GM18505 (cell line): Measurements from ENCODE around the gene PANK3.
"Not testable (repeated sequence)": the region's sequence is repeated elsewhere in the genome, so short reads cannot be mapped to it uniquely, and the experiment has no call there.

ENCODE experiments used
- ATAC-seq: cut with Tn5 transposase; IDR thresholded peaks from one replicate; pipeline ENCODE4 v1.9.1; 2021; ENCODE audit not compliant: unreplicated experiment
- POLR2A ChIP-seq: IDR thresholded peaks from 4 replicates; pipeline ENCODE4 v1.6.1; 2011; ENCODE audit warnings: borderline replicate concordance; ENCODE audit not compliant: insufficient read depth, insufficient read length; ENCODE audit errors: extremely low read depth

PANK3 gene

DNA sequence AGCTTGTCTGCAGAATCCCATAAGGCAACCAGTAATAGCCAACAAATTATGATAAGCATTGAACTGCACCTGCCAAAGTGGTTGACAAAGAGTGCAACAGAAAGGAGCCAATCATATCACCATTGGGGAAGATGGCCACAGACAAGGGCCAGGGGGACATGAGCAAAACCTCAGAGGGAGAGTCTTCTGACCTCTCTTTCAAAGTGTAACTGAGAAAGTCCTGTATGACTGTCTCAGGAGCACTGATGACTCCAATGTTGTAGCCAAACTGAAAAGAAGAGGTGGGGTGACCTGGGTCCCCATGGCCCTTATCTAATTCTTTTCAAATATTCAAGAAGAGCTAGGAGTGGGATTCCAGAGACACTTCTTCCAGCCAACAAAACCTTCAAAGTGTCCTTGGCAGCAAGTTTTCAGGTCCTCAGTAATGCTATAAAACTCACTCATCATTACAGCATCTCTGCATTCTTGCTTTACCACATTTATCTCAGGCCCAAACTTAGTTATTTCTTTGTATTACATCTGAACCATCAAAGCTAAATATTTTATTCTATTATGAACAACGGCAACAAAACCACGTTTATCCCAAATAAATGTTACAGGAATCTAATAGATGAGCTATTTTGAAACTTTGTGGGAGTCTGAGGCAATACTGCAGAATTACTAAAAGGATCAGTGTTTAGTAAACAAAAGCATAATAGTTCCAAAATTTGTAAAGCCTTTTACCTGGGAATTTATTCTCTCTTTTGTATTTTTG is 25.6 kb downstream of the PANK3 start:
- no peak for TF ChIP-seq POLR2A
- no peak for ATAC-seq

DNA sequence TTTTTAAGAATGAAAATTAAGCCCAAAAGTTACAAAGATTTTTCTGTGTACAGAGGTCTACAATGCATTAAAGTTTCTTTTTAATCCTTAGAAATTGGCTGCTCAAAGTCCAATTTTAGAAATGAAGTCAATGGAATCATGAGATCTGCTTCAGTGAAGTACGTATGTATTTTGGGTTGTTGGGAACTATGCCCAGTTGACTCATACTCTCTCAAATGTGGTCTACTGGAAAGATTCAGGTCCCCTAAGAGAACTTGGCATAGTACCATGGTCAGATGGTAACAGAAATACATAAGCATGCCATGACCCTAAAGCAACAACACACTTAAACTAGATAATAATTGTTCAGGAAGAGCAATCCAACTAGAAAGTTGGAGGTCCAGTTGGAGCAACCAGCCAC is 27.0 kb downstream of the PANK3 start:
- ATAC-seq: no peak
- no peak for TF ChIP-seq POLR2A

DNA sequence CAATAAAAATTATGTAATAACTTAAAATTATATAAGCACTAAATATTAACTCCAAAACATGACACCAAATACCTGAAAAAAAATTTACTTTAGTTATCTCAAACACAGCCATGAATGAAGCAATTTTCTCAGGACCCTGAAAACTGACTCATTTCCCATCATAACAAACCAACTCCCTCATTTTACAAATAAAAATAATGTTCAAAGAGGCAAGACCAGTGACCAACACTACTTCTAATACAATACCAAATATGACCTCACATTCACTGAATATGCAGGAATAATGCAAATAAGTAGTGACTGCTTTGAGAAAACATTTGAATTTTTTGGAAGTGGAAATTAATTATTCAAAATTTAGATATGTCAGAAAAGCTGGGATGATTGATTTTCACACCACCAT is 28.5 kb downstream of the PANK3 start:
- TF ChIP-seq POLR2A: no peak
- no peak for ATAC-seq

DNA sequence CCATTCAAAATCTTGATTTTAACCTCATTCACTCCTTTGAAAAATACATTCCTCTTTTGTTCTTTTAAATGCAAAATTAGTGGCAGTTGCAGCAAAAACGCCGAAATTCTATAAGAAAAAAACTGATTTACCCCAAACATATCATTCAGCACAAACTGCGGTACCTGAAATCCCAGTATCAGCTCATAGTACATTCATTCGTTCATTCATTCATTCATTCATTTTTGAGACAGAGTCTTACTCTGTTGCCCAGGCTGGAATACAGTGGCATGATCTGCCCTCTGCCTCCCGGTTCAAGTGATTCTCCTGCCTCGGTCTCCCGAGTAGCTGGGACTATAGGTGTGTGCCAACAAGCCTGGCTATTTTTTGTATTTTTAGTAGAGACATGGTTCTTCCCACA is 29.6 kb downstream of the PANK3 start:
- no peak for TF ChIP-seq POLR2A

DNA sequence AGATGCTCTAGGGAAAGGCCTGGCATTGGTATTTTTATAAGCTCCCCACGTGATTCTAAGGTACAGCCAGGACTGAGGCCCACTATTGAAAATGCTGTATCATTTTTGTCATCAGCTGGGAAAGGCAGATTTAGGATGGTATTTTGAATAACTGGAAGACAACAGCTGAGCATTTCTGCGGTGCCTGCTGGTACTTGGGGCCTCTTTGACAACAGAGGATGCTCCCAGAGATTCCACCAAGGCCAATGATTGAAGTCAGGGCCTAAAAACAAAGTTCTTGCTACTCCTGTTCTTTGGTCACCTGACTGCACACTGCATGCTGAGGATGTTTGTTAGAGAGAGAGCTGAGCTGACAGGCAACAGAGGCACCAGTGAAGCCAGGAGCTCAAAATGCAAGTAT is 42.0 kb downstream of the PANK3 start:
- TF ChIP-seq POLR2A: no peak
- ATAC-seq: no peak

More for the DNA sequence above, 29.6 kb downstream of the PANK3 start:
- ATAC-seq: no peak

DNA sequence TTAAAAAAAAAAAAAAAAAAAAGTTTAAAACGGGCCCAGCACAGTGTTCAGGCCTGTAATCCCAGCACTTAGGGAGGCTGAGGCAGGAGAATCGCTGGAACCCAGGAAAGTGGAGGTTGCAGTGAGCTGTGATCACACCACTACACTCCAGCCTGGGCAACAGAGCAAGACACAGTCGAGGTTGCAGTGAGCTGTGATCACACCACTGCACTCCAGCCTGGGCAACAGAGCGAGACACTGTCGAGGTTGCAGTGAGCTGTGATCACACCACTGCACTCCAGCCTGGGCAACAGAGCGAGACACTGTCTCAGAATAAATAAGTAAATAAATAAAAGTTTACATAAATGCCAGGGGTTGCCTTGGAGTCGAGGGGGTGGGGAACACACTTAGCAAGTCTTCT is 44.8 kb downstream of the PANK3 start:
- not testable (repeated sequence) for ATAC-seq

DNA sequence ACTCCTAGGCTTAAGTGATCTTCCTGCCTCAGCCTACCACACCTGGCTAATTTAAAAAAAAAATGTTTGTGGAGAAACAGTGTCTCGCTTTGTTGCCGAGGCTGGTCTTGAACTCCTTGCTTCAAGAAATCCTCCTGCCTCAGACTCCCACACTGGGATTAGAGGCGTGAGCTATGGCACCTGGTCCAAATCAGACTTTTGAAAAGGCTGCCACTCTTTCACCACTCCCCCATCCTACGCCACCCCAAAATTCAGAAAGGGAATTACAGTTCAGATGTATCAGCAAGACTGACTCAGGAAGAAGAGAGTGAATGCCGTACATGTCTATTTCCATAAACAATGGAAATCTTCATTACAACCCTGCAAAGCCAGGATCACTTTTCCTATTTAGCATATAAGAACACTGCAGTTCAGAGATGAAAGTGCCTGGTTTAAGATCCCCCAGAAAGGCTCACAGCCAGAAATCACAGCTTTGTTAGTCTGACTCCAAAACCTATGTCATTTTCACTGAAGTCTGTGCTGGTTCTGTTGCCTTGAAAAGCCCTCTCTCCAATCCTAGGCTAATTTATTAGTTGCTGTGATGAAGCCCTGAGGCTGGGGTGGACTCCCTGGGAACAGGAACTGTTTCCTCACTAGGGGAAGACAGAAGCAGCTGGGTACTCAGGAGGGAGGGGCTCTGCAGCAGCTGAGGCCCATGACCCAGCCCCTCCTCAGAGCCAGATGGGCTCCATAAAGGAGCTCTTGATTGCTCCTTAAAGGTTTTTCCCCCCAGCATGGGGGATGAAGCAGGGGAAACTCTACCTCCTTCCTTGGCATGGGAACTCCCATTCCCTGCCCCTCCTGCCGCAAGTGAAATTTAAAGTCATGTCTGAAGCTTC is 46.9 kb downstream of the PANK3 start:
- no peak for TF ChIP-seq POLR2A
- ATAC-seq: no peak

DNA sequence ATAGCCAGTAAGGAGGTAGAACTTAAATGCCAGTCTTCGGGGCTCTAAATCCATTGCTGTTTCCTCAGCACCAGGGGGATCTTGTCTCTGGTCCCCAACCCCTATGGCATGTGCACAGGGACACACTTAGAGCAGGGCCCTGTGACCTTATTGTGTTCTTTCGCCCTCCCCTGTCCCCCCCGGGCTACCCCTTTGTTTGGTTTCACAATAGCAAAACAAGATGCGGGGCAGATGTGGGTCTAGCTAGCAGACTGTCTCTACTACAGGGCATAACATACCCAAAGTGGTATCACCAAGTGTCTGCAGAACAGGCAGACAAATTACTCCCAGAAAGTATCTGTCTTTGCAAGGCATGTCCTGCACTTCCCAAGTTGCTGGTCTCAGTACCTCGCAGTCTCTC is 48.0 kb downstream of the PANK3 start:
- TF ChIP-seq POLR2A: no peak
- no peak for ATAC-seq

DNA sequence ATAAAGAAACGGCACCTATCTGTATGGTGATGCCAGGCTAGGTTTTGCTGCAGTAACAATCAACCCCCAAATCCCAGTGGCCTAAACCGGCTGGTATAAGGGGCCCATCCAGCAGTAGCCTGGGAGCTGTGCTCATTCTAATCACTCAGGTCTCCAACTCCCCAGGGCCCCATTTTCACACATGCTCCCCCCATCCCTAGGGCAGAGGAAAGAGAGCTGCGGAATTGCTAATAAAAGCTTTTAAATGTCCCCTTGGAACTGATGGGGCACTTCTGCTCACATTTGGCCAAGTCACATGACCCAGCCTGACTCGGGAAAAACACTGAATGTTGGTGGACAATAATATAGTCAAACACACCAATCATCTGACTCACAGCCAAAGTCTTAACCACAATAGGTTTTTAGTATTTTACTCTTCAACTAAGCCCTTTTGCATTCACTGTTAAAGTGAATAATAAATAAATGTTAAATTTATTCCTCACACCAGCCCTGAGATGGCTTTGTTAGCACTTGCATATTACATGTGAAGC is 48.5 kb downstream of the PANK3 start:
- ATAC-seq: no peak
- no peak for TF ChIP-seq POLR2A

DNA sequence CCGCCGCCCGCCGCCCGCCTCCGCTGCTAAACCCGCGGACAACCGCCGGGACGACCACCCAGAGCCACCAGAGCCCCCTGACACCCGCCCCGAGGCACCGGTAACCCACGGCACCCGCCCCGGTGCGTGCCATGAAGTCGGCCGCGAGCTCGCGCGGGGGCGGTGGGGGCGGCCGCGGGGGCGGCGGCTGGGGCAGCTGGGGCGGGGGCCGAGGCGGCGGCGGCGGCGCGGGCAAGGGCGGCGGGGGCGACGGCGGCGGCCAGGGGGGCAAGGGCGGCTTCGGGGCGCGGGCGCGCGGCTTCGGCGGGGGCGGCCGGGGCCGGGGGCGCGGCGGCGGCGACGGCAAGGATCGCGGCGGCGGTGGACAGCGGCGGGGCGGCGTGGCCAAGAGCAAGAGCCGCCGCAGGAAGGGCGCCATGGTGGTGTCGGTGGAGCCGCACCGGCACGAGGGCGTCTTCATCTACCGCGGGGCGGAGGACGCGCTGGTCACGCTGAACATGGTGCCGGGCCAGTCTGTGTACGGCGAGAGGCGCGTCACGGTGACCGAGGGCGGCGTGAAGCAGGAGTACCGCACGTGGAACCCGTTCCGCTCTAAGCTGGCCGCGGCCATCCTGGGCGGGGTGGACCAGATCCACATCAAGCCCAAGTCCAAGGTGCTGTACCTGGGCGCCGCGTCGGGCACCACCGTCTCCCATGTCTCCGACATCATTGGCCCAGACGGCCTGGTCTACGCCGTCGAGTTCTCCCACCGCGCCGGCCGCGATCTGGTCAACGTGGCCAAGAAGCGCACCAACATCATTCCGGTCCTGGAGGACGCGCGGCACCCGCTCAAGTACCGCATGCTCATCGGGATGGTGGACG is 49.6 kb downstream of the PANK3 start:
- no peak for TF ChIP-seq POLR2A
- no peak for ATAC-seq

DNA sequence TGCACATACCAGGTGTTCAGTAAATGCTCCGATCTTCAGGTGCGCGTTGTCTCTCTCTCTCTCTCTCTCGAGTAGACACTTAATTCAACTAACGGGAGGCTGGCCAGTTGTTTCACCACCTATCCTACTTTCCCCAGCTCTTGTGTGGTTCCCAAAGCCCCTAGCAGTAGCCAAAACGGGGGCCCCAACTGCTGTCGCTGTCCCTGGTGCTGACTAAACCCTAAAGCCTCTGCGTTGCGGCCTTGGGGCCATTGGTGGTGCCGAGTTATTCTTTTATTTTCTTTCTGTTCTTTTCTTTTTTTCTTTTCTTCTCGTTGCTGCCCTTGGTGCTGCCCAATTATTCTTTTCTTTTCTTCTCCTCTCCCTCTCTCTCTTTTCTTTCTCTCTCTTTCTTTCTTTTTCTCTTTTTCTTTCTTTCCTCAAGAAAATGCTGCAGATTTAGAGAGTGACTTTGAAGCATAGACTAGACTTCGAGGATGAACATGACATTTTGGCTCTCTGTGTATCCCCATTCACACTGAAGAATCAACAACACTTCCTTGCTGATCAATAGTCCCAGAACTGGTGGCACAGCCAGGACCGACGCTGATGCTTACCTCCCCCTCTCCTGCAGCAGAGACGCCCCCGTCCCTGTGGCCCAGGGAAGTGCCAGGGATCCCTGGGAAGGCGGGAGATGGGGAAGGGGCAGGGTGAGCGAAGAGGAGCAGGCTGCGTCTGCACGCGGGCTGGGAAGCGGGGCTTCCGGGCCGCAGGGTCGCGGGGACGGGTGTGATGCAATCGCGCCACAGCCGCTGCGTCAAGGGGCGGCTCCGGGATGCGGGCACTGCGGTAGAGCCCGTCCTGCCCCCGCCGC is 50.4 kb downstream of the PANK3 start, which contains the start of gene FBLL1:
Gene FBLL1 (plus strand): TSS at position 785 of the 853 bp plus-strand sequence. CDS start 200 bp downstream, outside the sequence.
- TF ChIP-seq POLR2A: no peak
- no peak for ATAC-seq

DNA sequence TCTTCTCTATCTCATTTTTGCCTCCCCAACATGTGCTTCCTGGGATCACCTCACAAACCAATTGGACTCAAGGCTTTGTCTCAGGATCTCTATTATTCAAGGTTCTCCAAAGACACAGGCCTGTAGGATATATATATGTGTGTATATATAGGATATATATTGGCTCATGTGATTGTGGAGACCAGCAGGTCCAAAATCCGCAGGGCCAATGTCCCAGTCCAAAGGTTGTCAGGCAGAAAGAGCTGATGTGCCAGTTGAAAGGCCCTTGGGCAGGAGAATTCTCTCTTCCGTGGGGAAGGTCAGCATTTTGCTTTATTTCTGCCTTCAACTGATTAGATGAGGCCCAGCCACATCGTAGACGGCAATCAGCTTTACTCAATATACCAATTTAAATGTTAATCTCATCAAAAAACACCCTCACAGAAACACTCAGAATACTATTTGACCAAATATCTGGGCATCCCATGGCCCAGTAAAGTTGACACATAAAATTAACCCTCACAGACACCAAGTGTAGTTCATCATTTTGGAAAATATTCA is 51.3 kb downstream of the PANK3 start:
- no peak for ATAC-seq
- no peak for TF ChIP-seq POLR2A
